ENCODE data around the gene FRMD8.
"Not testable (repeated sequence)": the region's sequence is repeated elsewhere in the genome, so short reads cannot be mapped to it uniquely, and the experiment has no call there.

FRMD8 gene

DNA sequence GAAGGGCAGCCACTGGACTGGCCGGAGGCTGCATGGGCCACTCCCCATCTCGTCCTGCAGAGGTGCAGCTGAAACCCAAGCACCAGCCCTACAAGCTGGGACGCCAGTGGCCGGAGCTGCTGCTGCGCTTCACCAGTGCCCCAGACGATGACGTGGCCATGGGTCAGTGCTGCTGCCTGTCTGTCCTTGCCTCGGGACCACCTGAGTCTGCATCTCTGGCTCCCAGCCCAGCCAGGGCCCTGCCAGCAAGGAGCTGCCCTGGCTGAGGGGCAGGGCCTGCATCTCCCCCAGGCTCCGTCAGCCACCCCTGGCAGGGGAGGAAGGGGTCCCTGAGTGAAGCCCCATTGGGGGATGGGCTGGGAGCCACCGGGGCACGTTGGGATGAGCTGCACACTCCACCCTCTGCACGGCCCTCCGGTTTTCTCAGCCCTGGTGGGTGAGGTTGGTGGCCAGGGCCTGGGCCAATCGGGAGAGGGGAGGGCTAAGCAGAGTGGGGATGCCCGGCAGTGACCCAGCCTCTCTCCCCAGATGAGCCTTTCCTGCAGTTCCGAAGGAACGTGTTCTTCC, 7.2 kb downstream of the FRMD8 start:
- DNase-seq (ENCODE audit: low read depth) = no peak

DNA sequence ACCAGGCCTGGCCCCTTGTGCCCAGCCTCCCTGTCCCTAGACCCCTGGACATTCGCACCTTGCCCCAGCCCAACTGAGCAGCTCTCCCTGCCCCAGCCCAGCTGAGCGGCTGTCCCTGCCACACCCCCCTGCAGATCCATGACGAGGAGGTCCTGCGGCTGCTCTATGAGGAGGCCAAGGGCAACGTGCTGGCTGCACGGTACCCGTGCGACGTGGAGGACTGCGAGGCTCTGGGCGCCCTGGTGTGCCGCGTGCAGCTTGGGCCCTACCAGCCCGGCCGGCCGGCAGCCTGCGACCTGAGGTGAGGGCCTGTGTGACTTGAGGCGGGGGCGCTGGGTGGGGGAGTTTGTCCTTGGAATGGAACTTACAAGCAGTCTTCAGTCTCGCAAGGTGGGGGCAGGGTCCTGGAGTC, 7.7 kb downstream of the FRMD8 start:
- DNase-seq (ENCODE audit: low read depth) = no peak

DNA sequence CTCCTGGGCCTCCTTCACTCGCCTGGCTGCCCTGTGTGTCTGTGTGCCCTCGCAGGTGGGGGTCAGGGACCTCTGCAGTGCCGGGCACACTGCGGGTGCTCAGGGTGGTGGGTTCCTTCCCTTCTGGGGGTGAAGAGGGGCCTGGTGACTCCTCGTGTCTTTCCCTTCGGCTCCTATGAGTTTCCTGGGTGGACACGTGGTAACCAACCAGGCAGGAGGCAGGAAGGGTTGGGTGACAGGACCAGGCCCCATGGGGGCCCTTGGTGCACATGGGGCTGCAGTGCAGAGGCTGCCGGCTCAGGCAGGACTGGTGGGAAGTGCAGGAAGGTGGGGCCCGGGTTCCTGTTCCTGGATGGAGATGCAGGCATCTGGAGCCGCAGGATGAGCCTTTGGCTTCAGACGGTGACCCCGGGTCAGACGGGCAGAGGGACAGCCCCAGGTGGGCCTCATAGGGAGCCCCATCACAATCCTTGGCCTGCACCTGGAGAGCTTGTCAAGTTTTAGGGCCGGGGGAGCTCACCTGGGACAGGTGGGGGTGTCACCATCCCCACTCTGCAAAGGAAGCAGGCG, 9.6 kb downstream of the FRMD8 start:
- DNase-seq (ENCODE audit: low read depth) = no peak

GRCh38 chr11:65396769-65397745, 10.6 kb downstream of the FRMD8 start:
- no peak for DNase-seq (ENCODE audit: low read depth)

- no peak for DNase-seq (ENCODE audit: low read depth)
These were observed 12.0 kb downstream of the FRMD8 start for GRCh38 chr11:65398362-65398910.

DNA sequence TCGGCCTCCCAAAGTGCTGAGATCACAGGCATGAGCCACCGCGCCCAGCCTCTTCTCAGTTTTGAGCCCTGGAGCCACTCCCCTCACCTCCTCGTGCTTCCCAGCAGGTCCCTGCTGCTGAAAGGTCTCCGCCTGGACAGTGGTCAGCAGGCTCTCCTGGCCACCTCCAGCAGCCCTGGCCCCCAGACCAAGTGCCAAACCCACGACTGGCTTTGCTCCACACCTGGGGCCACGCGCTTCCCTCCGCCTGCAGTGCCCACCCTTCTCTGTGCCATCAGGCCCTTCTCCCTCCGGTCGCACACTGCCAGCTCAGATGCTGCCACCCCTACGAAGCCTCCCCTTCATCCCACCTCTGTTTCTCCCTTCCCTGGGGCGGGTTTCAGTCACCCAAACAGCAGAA, 12.8 kb downstream of the FRMD8 start:
- DNase-seq (ENCODE audit: low read depth) = no peak

DNA sequence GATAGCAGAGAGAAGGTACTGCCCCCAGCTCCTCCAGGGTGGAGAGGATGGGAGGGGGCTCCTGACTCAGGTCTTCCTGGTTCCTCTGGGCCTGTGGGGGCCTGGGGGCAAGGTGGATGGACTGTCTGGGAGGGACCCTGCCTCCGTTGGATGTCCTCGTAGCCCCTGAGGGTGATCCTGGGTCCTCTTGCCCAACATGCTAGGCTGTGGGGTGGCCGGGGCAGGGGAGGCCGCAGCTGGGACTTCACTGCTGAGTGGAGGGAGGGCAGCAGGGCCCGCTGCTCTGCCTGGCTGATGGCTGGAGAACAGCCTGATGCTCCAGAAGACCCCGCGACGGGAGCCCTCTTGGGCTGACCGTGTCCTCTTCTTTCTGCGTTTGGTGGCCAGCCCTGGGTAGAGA, 13.4 kb downstream of the FRMD8 start:
- no peak for DNase-seq (ENCODE audit: low read depth)

GRCh38 chr11:65400307-65401072, 14.1 kb downstream of the FRMD8 start:
- DNase-seq (ENCODE audit: low read depth) = no peak

DNA sequence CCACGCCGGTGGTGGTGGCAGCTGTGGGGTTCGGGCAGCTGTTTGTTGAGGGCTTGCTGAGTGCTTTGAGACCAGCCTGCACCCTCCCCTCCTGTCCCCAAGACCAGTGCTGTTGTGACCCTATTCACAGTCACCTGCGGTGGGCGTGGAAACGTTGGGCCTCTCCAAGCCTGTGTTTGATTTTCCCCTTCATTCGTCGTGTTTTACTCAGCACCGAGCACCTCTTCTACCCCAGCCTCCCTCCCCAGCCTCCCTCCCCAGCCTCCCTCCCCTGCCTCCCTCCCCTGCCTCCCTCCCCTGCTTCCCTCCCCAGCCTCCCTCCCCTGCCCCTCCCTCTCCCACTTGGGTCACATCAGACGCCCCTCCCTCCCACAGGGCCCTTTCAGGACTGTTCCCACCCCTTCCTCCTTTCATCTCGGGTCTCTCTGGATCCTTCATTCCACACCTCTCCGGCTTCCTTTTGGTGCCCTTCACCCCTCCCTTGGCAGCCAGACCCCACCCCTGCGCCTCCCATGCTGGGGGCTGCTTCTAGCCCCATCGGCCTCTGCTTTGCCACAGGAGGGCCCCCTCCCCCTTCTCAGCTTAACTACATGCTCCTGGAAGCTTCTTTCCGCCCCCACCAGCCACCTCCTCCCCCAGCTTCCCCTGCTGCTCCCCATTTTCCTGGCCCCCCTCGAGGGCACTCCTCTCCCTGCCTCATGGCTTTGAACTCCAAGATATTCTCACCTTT, 14.8 kb downstream of the FRMD8 start:
- no peak for DNase-seq (ENCODE audit: low read depth)

DNA sequence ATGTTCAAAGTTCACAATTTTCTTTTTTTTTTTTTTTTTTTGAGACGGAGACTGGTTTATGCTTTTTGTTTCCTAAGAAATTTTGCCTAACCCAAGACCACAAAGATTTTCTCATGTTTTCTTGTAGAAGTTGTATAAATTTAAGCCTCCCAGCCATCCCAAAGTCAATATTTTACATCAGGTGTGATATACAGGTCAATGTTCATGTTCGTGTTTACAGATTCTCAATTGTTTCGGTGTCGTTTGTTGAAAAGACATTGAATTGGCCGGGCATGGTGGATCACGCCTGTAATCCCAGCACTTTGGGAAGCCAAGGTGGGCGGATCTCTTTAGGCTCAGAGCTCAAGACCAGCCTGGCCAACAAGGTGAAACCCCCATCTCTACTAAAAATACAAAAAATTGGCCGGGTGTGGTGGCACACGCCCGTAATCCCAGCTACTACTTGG, 15.4 kb downstream of the FRMD8 start:
- no peak for DNase-seq (ENCODE audit: low read depth)

DNA sequence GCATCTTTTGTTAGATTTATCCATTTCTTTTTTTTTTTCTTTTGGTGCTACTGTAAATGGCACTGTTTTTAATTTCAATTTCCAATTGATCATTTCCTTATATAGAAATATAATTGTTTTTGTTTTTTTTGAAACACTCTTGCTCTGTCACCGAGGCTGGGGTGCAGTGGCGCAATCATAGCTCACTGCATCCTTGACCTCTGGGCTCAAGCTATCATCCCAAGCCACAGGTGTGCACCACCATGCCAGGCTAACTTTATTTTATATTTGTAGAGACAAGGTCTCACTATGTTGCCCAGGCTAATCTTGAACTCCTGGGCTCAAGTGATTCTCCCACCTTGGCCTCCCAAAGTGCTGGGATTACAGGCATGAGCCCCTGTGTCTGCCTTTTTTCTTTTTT, 16.4 kb downstream of the FRMD8 start:
- no peak for DNase-seq (ENCODE audit: low read depth)

DNA sequence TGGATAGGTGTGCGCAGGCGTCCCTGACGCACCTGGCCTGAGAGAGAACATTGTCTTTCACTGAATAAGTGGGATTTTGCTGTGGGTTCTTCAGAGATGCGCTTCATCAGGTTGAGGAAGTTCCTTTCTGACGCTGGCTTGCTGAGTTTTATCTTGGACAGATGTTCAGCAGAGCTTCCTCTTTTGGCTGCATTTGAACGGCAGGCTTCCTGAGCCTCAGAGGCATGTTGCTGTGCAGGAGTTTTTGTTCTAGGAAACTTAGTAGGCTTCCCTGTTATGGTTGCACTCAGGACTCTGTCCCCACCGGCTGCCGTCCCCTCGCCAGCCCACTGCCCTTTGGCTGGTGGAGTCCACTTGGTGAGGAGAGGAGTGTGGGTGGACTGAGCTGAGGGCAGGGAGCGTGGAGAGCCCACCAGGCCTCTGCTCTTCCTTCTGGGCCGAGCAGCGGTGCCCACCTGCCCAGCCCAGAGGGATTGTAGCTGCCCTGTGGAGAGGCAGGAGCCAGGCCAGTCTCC, 17.2 kb downstream of the FRMD8 start:
- DNase-seq (ENCODE audit: low read depth) = no peak

DNA sequence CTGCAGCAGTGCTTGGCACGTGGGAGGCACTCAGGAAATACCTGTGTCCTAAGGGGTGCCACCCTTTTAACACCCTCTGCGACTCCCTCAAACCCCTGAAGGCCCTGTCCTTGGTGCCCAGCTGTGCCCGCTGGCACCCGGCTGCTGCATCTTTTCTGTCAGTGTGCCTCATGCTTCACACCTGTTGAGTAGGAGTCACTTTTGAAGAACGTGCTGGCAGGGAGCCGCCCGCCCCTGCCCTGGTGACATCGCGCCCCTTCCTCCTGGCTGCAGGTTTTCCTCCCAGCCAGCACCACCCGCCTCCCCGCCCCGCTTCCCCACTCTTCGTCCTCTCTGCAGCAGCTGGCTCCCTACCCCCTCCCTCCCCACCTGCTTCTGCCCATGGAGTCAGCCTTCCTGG, 17.8 kb downstream of the FRMD8 start:
- DNase-seq (ENCODE audit: low read depth) = no peak

GRCh38 chr11:65404638-65405339, 18.4 kb downstream of the FRMD8 start:
- no peak for DNase-seq (ENCODE audit: low read depth)

- DNase-seq (ENCODE audit: low read depth) = no peak
These were observed 24.7 kb downstream of the FRMD8 start for GRCh38 chr11:65410936-65411680.

DNA sequence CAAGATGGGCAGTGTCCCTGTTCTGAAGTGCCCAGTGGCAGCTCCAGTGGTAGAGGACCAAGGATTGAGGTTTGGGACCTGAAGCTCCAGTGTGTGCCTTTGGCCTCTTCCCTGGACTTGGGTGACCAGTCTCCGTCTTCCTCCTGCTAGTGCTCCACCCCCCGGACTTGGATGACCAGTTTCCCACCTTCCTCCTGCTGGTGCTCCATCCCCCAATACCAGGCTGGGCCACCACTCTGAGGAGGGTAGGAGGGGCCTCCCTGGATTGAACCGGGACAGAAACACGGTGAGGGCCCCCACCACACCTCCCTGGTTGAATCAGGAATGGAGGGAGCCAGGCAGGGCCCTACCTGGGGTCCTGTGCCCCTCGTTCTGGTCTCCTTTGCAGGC, 25.2 kb downstream of the FRMD8 start:
- DNase-seq (ENCODE audit: low read depth) = no peak

GRCh38 chr11:65412271-65413076, 26.0 kb downstream of the FRMD8 start:
- no peak for DNase-seq (ENCODE audit: low read depth)

DNA sequence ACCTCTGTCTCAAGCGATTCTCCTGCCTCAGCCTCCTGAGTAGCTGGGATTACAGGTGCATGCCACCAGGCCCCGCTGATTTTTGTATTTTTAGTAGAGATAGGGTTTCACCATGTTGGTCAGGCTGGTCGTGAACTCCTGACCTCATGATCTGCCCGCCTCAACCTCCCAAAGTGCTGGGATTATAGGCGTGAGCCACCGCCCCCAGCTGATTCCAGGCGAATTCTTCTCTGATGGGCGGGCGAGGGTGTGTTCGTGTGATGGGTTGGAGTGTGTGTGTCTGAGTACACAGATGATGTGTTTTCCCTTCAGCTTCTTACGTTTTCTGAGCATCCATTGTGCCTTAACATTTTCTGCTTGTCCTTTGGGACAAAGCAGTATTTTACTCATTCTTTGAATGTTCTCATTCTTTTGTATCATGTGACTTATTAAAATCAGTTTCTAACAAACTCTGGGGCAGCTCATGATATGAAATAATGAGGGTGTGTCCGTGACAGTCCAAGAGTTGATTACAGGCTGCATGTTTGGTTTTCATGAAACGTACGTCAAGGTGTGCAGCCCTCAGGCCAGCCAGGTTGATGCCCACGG, 26.7 kb downstream of the FRMD8 start:
- not testable (repeated sequence) for DNase-seq (ENCODE audit: low read depth)

All from iris pigment epithelial cell (primary cell).